NB4 (cell line): ENCODE results near the gene ACACA.

ENCODE experiments used
- MYC ChIP-seq: IDR thresholded peaks from 2 replicates; pipeline ENCODE4 v1.6.1; 2011; ENCODE audit warnings: low read depth, low read length
- POLR2A ChIP-seq: IDR thresholded peaks from 2 replicates; pipeline ENCODE4 v1.6.1; 2011; ENCODE audit warnings: mild to moderate bottlenecking; ENCODE audit not compliant: insufficient read length; ENCODE audit errors: extremely low read depth

- no peak for TF ChIP-seq POLR2A
- no peak for TF ChIP-seq MYC
Measured at GRCh38 chr17:37255432-37255831, 151.2 kb downstream of the ACACA start.
